PFSK-1 (cell line): ENCODE data around the gene ADPRHL1.

Experiments used
- POLR2AphosphoS5 ChIP-seq: IDR thresholded peaks from 2 replicates; pipeline ENCODE4 v1.6.1; 2012; ENCODE audit warnings: low read depth, mild to moderate bottlenecking, control low read depth, low read length, moderate library complexity
- REST ChIP-seq, 2 experiments: IDR thresholded peaks; 2 replicates each; pipeline versions ENCODE4 v1.6.1 to v1.8.0; 2011 to 2012; ENCODE audit warnings: low read depth in 2 of 2, low read length in 2 of 2, control low read depth in 1 of 2, inconsistent platforms in 1 of 2, mild to moderate bottlenecking in 1 of 2, moderate library complexity in 1 of 2; ENCODE audit not compliant: insufficient read depth in 1 of 2
- SIN3A ChIP-seq: IDR thresholded peaks from 2 replicates; pipeline ENCODE4 v1.6.1; 2012; ENCODE audit warnings: mild to moderate bottlenecking, low read length, moderate library complexity, borderline replicate concordance; ENCODE audit not compliant: insufficient read depth
- TAF1 ChIP-seq: IDR thresholded peaks from 2 replicates; pipeline ENCODE4 v1.6.1; 2012; ENCODE audit warnings: low read length, control low read depth, borderline replicate concordance; ENCODE audit not compliant: insufficient read depth

GRCh38 chr13:113422807-113423519, 30.3 kb downstream of the ADPRHL1 start:
- TF ChIP-seq TAF1 (no peak), POLR2AphosphoS5 (no peak), REST (IDR thresholded peaks at IDR 0.05; ENCODE audit: insufficient read depth in 1 of 2, low read depth in 2 of 2, low read length in 2 of 2) (no peak), SIN3A (no peak)
